Osteocyte (in vitro differentiated cells): ENCODE results near the gene NEBL. TPM values are rescaled to one million over a fixed set of nuclear protein-coding genes. Genes with fewer than 3 reads are reported as not detected.

Experiments used
- DNase-seq: peaks from one replicate; pipeline ENCODE4 v3.0.0; 2021; ENCODE audit warnings: mixed read lengths; ENCODE audit not compliant: unreplicated experiment; ENCODE audit errors: extremely low spot score
- H3K27ac Mint-ChIP-seq: one replicate; pipeline ENCODE4 v1.8.0; 2021; ENCODE audit warnings: mild to moderate bottlenecking, mixed read lengths; ENCODE audit not compliant: unreplicated experiment
- H3K27me3 Mint-ChIP-seq: one replicate; pipeline ENCODE4 v1.8.0; 2021; ENCODE audit warnings: mixed read lengths; ENCODE audit not compliant: unreplicated experiment
- H3K36me3 Mint-ChIP-seq: one replicate; pipeline ENCODE4 v1.8.0; 2021; ENCODE audit warnings: mixed read lengths; ENCODE audit not compliant: unreplicated experiment
- H3K4me1 Mint-ChIP-seq: one replicate; pipeline ENCODE4 v1.8.0; 2021; ENCODE audit warnings: mixed read lengths; ENCODE audit not compliant: unreplicated experiment
- H3K4me3 Mint-ChIP-seq: one replicate; pipeline ENCODE4 v1.8.0; 2021; ENCODE audit warnings: mild to moderate bottlenecking, moderate library complexity, mixed read lengths; ENCODE audit not compliant: unreplicated experiment
- H3K9me3 Mint-ChIP-seq: one replicate; pipeline ENCODE4 v1.8.0; 2021; ENCODE audit warnings: mixed read lengths; ENCODE audit not compliant: unreplicated experiment
- total RNA-seq: library from RNA; stranded (reverse); gene quantifications from 2 replicates; pipeline ENCODE4 v1.2.1, GENCODE V29; 2021
- TF ChIP-seq, protein P1 (sequence below): fragments of 200-600 bp; sonication (generic); IDR thresholded peaks from 2 replicates; pipeline ENCODE4 v1.5.0; 2021; ENCODE audit warnings: antibody characterized with exemption, mild to moderate bottlenecking, moderate library complexity

NEBL gene
- total RNA-seq, 1 donor from 2014 or later: 0.30 TPM

- TF ChIP-seq, protein P1, sequence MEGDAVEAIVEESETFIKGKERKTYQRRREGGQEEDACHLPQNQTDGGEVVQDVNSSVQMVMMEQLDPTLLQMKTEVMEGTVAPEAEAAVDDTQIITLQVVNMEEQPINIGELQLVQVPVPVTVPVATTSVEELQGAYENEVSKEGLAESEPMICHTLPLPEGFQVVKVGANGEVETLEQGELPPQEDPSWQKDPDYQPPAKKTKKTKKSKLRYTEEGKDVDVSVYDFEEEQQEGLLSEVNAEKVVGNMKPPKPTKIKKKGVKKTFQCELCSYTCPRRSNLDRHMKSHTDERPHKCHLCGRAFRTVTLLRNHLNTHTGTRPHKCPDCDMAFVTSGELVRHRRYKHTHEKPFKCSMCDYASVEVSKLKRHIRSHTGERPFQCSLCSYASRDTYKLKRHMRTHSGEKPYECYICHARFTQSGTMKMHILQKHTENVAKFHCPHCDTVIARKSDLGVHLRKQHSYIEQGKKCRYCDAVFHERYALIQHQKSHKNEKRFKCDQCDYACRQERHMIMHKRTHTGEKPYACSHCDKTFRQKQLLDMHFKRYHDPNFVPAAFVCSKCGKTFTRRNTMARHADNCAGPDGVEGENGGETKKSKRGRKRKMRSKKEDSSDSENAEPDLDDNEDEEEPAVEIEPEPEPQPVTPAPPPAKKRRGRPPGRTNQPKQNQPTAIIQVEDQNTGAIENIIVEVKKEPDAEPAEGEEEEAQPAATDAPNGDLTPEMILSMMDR: no peak
- no peak overlapping the region for H3K27ac Mint-ChIP-seq
- no peaks in the 10 kb centered on the region for H3K9me3 Mint-ChIP-seq
- H3K4me1 Mint-ChIP-seq: no peaks in the 10 kb centered on the region
- H3K27me3 Mint-ChIP-seq: peaks cover 12% of the 10 kb centered on the region
- DNase-seq: no peak
- no peaks in the 10 kb centered on the region for H3K36me3 Mint-ChIP-seq
- H3K4me3 Mint-ChIP-seq: no peak overlapping the region
These were observed 4.3 kb downstream of the NEBL start for GRCh38 chr10:20892796-20893195.

DNA sequence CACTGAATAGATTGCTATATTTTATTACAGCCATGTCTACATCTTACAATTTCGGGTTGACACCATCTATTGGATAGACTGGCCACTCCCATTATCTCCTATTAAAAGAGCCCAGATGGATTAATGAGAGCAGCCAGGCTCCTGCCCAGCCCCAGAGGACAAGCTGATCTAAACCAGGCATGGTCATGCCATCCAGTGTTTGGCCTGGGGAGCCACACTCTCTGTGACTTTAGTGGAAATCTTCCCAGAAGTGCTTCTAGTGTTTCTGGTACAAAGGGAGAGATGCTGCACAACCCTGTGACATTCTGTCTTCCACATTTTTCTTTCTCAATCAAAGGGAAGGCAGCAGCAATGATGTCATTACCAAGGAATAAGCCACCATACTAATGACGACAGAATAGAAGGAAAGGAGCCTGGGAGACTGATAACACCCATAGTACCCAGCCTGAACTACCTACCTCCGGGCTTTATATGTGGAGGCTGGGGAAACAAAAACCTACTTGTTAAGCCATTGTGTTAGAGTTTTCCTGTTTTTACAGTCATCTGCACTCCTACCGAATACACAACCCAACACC lies 5.0 kb downstream of the NEBL start:
- no peak overlapping the region for H3K27ac Mint-ChIP-seq
- no peaks in the 10 kb centered on the region for H3K36me3 Mint-ChIP-seq
- no peak for DNase-seq
- no peaks in the 10 kb centered on the region for H3K9me3 Mint-ChIP-seq
- peaks cover 12% of the 10 kb centered on the region for H3K27me3 Mint-ChIP-seq
- TF ChIP-seq, protein P1: no peak
- no peaks in the 10 kb centered on the region for H3K4me1 Mint-ChIP-seq
- H3K4me3 Mint-ChIP-seq: no peak overlapping the region

DNA sequence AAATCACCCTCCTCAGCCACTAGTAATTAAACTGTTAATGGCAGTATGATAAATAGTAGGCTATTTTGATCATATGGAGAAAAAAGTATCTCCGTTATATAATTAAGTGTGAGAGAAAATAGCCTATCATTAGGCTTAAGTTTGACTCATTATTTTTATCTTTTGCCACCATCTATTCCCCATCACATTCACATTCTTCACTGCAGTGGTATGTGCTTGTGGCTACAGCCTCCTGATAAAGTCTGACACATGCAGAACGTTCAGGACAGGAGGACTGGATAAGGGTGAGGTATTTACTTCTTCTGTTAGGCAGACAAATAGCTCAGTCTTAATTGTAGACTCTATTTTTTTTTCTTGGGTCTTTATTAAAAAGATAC lies 5.8 kb downstream of the NEBL start:
- no peak overlapping the region for H3K27ac Mint-ChIP-seq
- no peak overlapping the region for H3K4me3 Mint-ChIP-seq
- TF ChIP-seq, protein P1: no peak
- peaks cover 20% of the 10 kb centered on the region for H3K27me3 Mint-ChIP-seq
- H3K4me1 Mint-ChIP-seq: no peaks in the 10 kb centered on the region
- DNase-seq: no peak
- H3K36me3 Mint-ChIP-seq: no peaks in the 10 kb centered on the region
- H3K9me3 Mint-ChIP-seq: no peaks in the 10 kb centered on the region

GRCh38 chr10:20890491-20891337 lies 6.4 kb downstream of the NEBL start:
- Mint-ChIP-seq H3K36me3 (no peaks in the 10 kb centered on the region), H3K4me1 (no peaks in the 10 kb centered on the region), H3K27me3 (peaks cover 20% of the 10 kb centered on the region), H3K4me3 (no peak overlapping the region), H3K27ac (no peak overlapping the region), H3K9me3 (no peaks in the 10 kb centered on the region)
- TF ChIP-seq, protein P1: no peak
- no peak for DNase-seq

DNA sequence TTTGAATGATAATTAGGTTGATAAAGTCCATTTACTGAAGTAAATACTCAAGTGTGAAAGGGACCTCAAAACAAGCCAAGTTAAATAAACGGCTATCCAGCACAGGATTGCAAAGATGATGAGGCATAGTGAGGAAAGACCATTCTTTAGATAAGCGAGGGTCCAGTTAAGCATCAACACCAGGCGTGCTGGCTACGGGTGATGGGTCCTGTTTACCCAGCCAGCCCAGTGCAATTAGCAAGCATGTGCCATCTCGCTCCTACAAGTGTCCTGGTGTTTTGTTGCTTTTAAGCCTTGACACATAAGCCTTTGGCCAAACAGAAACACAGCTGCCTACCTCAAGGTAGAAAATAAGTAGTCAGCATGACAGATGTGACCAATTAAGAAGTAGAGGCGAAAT lies 7.1 kb downstream of the NEBL start:
- Mint-ChIP-seq H3K27me3 (peaks cover 23% of the 10 kb centered on the region), H3K36me3 (no peaks in the 10 kb centered on the region), H3K4me3 (no peak overlapping the region), H3K27ac (no peak overlapping the region), H3K4me1 (no peaks in the 10 kb centered on the region), H3K9me3 (no peaks in the 10 kb centered on the region)
- TF ChIP-seq, protein P1: no peak
- DNase-seq: no peak
